Activated CD4-positive, alpha-beta T cell treated with anti-CD3 and anti-CD28 coated beads for 24 hours (primary cell): ENCODE data around the gene EFNA2.
"Not testable (repeated sequence)": the region's sequence is repeated elsewhere in the genome, so short reads cannot be mapped to it uniquely, and the experiment has no call there.

ENCODE experiments used
- DNase-seq, 2 donors: peaks; one replicate each; pipeline ENCODE4 v3.0.0-alpha.2; 2020; ENCODE audit warnings: low read depth in 2 of 2

The EFNA2 gene

GRCh38 chr19:1298235-1298634 lies 12.6 kb downstream of the EFNA2 start:
- no peak for DNase-seq

- no peak for DNase-seq
These were observed 14.1 kb downstream of the EFNA2 start for GRCh38 chr19:1299801-1300200.

GRCh38 chr19:1300744-1301490 lies 15.2 kb downstream of the EFNA2 start:
- DNase-seq = no peak

- DNase-seq = no peak
These were observed 17.0 kb downstream of the EFNA2 start for GRCh38 chr19:1302533-1303239.

- DNase-seq = no peak
These were observed 18.7 kb downstream of the EFNA2 start for GRCh38 chr19:1304197-1304924.

- not testable (repeated sequence) for DNase-seq
These were observed 19.7 kb downstream of the EFNA2 start for GRCh38 chr19:1305354-1305753.

GRCh38 chr19:1307320-1307719 lies 21.6 kb downstream of the EFNA2 start:
- DNase-seq = no peak

GRCh38 chr19:1307755-1308303 lies 22.2 kb downstream of the EFNA2 start:
- no peak for DNase-seq

- no peak for DNase-seq
These were observed 23.0 kb downstream of the EFNA2 start for GRCh38 chr19:1308718-1309117.

GRCh38 chr19:1309977-1310852 lies 24.5 kb downstream of the EFNA2 start:
- DNase-seq = no peak

GRCh38 chr19:1310853-1311180 lies 25.1 kb downstream of the EFNA2 start:
- no peak for DNase-seq

GRCh38 chr19:1311543-1312091 lies 25.9 kb downstream of the EFNA2 start:
- DNase-seq = no peak

- no peak for DNase-seq
These were observed 27.4 kb downstream of the EFNA2 start for GRCh38 chr19:1312767-1313694.

- no peak for DNase-seq
These were observed 28.3 kb downstream of the EFNA2 start for GRCh38 chr19:1313695-1314613.

- peak in 1 of 2 donors; percentile 28 for DNase-seq
These were observed 29.9 kb downstream of the EFNA2 start for GRCh38 chr19:1315470-1316166.

- DNase-seq = no peak
These were observed 30.8 kb downstream of the EFNA2 start for GRCh38 chr19:1316466-1316865.

- no peak for DNase-seq
These were observed 31.8 kb downstream of the EFNA2 start for GRCh38 chr19:1317274-1318003.
